GM12892 (cell line): ENCODE results near the gene TPPP.

Experiments
- POLR2A ChIP-seq: IDR thresholded peaks from 2 replicates; pipeline ENCODE4 v1.6.1; 2011; ENCODE audit warnings: low read depth, low read length, control low read depth
- POLR2AphosphoS5 ChIP-seq: IDR thresholded peaks from 2 replicates; pipeline ENCODE4 v1.6.1; 2011; ENCODE audit warnings: low read depth, low read length, control low read depth

GRCh38 chr5:633501-633955 is 59.6 kb downstream of the TPPP start:
- TF ChIP-seq POLR2AphosphoS5 (no peak), POLR2A (no peak)
